GM12891 (cell line): ENCODE measurements around the gene SMPX.

ENCODE experiments used
- POLR2A ChIP-seq: IDR thresholded peaks from 2 replicates; pipeline ENCODE4 v1.6.1; 2011; ENCODE audit warnings: low read depth, low read length, control low read depth
- POLR2AphosphoS5 ChIP-seq: IDR thresholded peaks from 2 replicates; pipeline ENCODE4 v1.6.1; 2011; ENCODE audit warnings: low read depth, low read length, control low read depth

GRCh38 chrX:21741869-21742701 lies 15.8 kb downstream of the SMPX start:
- TF ChIP-seq POLR2A: no peak
- TF ChIP-seq POLR2AphosphoS5: no peak
